ENCODE measurements around the gene ABCB4. TPM values are rescaled to one million over a fixed set of nuclear protein-coding genes. Genes with fewer than 3 reads are reported as not detected.
"Not testable (repeated sequence)": the region's sequence is repeated elsewhere in the genome, so short reads cannot be mapped to it uniquely, and the experiment has no call there.

ABCB4 gene
- total RNA-seq, 4 donors from 2014 or later = 0.38 to 0.76 TPM; not detected in 2

- H3K4me3 ChIP-seq; DNase-seq; H3K9me3 ChIP-seq; intact Hi-C loops (cut with DNase I); H3K4me1 ChIP-seq; H3K27ac ChIP-seq; H3K27me3 ChIP-seq; H3K36me3 ChIP-seq: not testable (repeated sequence)
- 49 to 61% methylated on average over 11 to 13 of the region's 16 CpGs for WGBS, 2 donors
Measured at GRCh38 chr7:87464830-87465533, 10.5 kb downstream of the ABCB4 start.

GRCh38 chr7:87463982-87464381, 11.5 kb downstream of the ABCB4 start:
- WGBS, 2 donors = 63 to 64% methylated on average over 2 of the region's 2 CpGs
- H3K27me3 ChIP-seq = no peaks in the 10 kb centered on the region
- no peak for DNase-seq
- TF ChIP-seq CTCF (IDR thresholded peaks at IDR 0.05) = no peak
- TF ChIP-seq POLR2A (IDR thresholded peaks at IDR 0.05) = no peak
- intact Hi-C loops (cut with DNase I) = no loop called here
- no peak overlapping the region for H3K27ac ChIP-seq
- no peaks in the 10 kb centered on the region for H3K36me3 ChIP-seq
- no peaks in the 10 kb centered on the region for H3K4me1 ChIP-seq
- H3K4me3 ChIP-seq = no peak overlapping the region
- H3K9me3 ChIP-seq = no peaks in the 10 kb centered on the region

- H3K4me3 ChIP-seq; H3K9me3 ChIP-seq; H3K27ac ChIP-seq; DNase-seq; H3K4me1 ChIP-seq; H3K36me3 ChIP-seq; intact Hi-C loops (cut with DNase I); H3K27me3 ChIP-seq: not testable (repeated sequence)
- WGBS, 2 donors = 74 to 80% methylated on average over 3 of the region's 3 CpGs
Measured at GRCh38 chr7:87460444-87460843, 15.0 kb downstream of the ABCB4 start.

GRCh38 chr7:87459941-87460340, 15.5 kb downstream of the ABCB4 start:
- no peaks in the 10 kb centered on the region for H3K4me1 ChIP-seq
- no peak overlapping the region for H3K4me3 ChIP-seq
- H3K27me3 ChIP-seq = no peaks in the 10 kb centered on the region
- no peaks in the 10 kb centered on the region for H3K36me3 ChIP-seq
- WGBS, 2 donors = 83 to 92% methylated on average over 2 of the region's 2 CpGs
- TF ChIP-seq POLR2A (IDR thresholded peaks at IDR 0.05) (no peak), CTCF (IDR thresholded peaks at IDR 0.05) (no peak)
- no peaks in the 10 kb centered on the region for H3K9me3 ChIP-seq
- H3K27ac ChIP-seq = no peak overlapping the region
- DNase-seq = no peak
- intact Hi-C loops (cut with DNase I) = no loop called here

- DNase-seq = no peak
- intact Hi-C loops (cut with DNase I) = no loop called here
- Histone ChIP-seq H3K9me3 (no peaks in the 10 kb centered on the region), H3K27ac (no peak overlapping the region), H3K27me3 (no peaks in the 10 kb centered on the region), H3K4me3 (no peak overlapping the region), H3K36me3 (no peaks in the 10 kb centered on the region), H3K4me1 (no peaks in the 10 kb centered on the region)
- TF ChIP-seq CTCF (IDR thresholded peaks at IDR 0.05) = no peak
- TF ChIP-seq POLR2A (IDR thresholded peaks at IDR 0.05) = no peak
- 58 to 65% methylated on average over 3 of the region's 3 CpGs for WGBS, 2 donors
Measured at GRCh38 chr7:87458148-87458547, 17.3 kb downstream of the ABCB4 start.

GRCh38 chr7:87456247-87456646, 19.2 kb downstream of the ABCB4 start:
- Histone ChIP-seq H3K36me3 (no peaks in the 10 kb centered on the region), H3K9me3 (no peaks in the 10 kb centered on the region), H3K4me1 (no peaks in the 10 kb centered on the region), H3K27me3 (no peaks in the 10 kb centered on the region), H3K4me3 (no peak overlapping the region), H3K27ac (no peak overlapping the region)
- no peak for TF ChIP-seq CTCF (IDR thresholded peaks at IDR 0.05)
- no peak for TF ChIP-seq POLR2A (IDR thresholded peaks at IDR 0.05)
- intact Hi-C loops (cut with DNase I) = no loop called here
- 6 to 29% methylated on average over 2 of the region's 2 CpGs for WGBS, 2 donors
- DNase-seq = no peak
